ENCODE measurements around the gene PFDN4. TPM values are rescaled to one million over a fixed set of nuclear protein-coding genes. Genes with fewer than 3 reads are reported as not detected.

PFDN4 gene
- total and polyA plus RNA-seq, 2 of the 13 experiments (the other 11 are each of a cell fraction or from before 2014, with no cell fraction given) = 59.8 to 227 TPM

- TF ChIP-seq ZNF614 (CRISPR knock-in tag; IDR thresholded peaks at IDR 0.05; ENCODE audit: borderline replicate concordance) (peak; percentile 98; the same call in 1 of the 2 replicates), ZNF367 (CRISPR knock-in tag; IDR thresholded peaks at IDR 0.05; ENCODE audit: borderline replicate concordance) (no peak), ZNF7 (CRISPR knock-in tag; IDR thresholded peaks at IDR 0.05) (no peak), ZNF83 (CRISPR knock-in tag; IDR thresholded peaks at IDR 0.05; ENCODE audit: borderline replicate concordance) (peak; percentile 90; the same call in 1 of the 2 replicates), ZBTB3 (CRISPR knock-in tag; IDR thresholded peaks at IDR 0.05; ENCODE audit: borderline replicate concordance, low read depth) (peak; percentile 45; the same call in 1 of the 2 replicates), ZBTB46 (CRISPR knock-in tag; IDR thresholded peaks at IDR 0.05; ENCODE audit: borderline replicate concordance) (0 out of 2 replicates have a peak, but pooled peaks have one; percentile 72), ZFX (CRISPR knock-in tag; IDR thresholded peaks at IDR 0.05; ENCODE audit: low read depth) (peak; percentile 91), ZNF12 (CRISPR knock-in tag; IDR thresholded peaks at IDR 0.05) (peak; percentile 87; the same call in 1 of the 2 replicates), TCF7 (IDR thresholded peaks at IDR 0.05; ENCODE audit: low read depth) (peak; percentile 84), EP300 (IDR thresholded peaks at IDR 0.05; ENCODE audit: low read depth in 2 of 2, low read length in 2 of 2) (peak; percentile 97 to 100), EP300 (CRISPR knock-in tag; IDR thresholded peaks at IDR 0.05; ENCODE audit: borderline replicate concordance) (peak; percentile 100), NR2F2 (IDR thresholded peaks at IDR 0.05; ENCODE audit: borderline replicate concordance, low read depth) (peak; percentile 98), ZNF260 (CRISPR knock-in tag; IDR thresholded peaks at IDR 0.05; ENCODE audit: borderline replicate concordance, low read depth) (no peak), RXRB (CRISPR knock-in tag; IDR thresholded peaks at IDR 0.05; ENCODE audit: borderline replicate concordance) (peak; percentile 100), TAF1 (CRISPR knock-in tag; IDR thresholded peaks at IDR 0.05) (peak; percentile 60; the same call in 1 of the 2 replicates)
- TF ChIP-seq, protein P1, sequence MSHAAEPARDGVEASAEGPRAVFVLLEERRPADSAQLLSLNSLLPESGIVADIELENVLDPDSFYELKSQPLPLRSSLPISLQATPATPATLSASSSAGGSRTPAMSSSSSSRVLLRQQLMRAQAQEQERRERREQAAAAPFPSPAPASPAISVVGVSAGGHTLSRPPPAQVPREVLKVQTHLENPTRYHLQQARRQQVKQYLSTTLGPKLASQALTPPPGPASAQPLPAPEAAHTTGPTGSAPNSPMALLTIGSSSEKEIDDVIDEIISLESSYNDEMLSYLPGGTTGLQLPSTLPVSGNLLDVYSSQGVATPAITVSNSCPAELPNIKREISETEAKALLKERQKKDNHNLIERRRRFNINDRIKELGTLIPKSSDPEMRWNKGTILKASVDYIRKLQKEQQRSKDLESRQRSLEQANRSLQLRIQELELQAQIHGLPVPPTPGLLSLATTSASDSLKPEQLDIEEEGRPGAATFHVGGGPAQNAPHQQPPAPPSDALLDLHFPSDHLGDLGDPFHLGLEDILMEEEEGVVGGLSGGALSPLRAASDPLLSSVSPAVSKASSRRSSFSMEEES (CRISPR knock-in tag; IDR thresholded peaks at IDR 0.05) = peak; percentile 94
- TF ChIP-seq, protein P2, sequence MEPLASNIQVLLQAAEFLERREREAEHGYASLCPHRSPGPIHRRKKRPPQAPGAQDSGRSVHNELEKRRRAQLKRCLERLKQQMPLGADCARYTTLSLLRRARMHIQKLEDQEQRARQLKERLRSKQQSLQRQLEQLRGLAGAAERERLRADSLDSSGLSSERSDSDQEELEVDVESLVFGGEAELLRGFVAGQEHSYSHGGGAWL (CRISPR knock-in tag; IDR thresholded peaks at IDR 0.05) = no peak; the same call in none of the 2 replicates
- TF ChIP-seq, protein P3, sequence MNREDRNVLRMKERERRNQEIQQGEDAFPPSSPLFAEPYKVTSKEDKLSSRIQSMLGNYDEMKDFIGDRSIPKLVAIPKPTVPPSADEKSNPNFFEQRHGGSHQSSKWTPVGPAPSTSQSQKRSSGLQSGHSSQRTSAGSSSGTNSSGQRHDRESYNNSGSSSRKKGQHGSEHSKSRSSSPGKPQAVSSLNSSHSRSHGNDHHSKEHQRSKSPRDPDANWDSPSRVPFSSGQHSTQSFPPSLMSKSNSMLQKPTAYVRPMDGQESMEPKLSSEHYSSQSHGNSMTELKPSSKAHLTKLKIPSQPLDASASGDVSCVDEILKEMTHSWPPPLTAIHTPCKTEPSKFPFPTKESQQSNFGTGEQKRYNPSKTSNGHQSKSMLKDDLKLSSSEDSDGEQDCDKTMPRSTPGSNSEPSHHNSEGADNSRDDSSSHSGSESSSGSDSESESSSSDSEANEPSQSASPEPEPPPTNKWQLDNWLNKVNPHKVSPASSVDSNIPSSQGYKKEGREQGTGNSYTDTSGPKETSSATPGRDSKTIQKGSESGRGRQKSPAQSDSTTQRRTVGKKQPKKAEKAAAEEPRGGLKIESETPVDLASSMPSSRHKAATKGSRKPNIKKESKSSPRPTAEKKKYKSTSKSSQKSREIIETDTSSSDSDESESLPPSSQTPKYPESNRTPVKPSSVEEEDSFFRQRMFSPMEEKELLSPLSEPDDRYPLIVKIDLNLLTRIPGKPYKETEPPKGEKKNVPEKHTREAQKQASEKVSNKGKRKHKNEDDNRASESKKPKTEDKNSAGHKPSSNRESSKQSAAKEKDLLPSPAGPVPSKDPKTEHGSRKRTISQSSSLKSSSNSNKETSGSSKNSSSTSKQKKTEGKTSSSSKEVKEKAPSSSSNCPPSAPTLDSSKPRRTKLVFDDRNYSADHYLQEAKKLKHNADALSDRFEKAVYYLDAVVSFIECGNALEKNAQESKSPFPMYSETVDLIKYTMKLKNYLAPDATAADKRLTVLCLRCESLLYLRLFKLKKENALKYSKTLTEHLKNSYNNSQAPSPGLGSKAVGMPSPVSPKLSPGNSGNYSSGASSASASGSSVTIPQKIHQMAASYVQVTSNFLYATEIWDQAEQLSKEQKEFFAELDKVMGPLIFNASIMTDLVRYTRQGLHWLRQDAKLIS (CRISPR knock-in tag; IDR thresholded peaks at IDR 0.05) = 0 out of 2 replicates have a peak, but pooled peaks have one; percentile 72
These were observed 13.0 kb upstream of the PFDN4 start (continued) for GRCh38 chr20:54194724-54195438.
